ELR (cell line): ENCODE results near the gene FOXQ1.
"Not testable (repeated sequence)": the region's sequence is repeated elsewhere in the genome, so short reads cannot be mapped to it uniquely, and the experiment has no call there.

Source experiments
- DNase-seq: peaks from one replicate; pipeline ENCODE4 v3.0.0-alpha.2; 2015; ENCODE audit warnings: low read depth

Gene FOXQ1

DNA sequence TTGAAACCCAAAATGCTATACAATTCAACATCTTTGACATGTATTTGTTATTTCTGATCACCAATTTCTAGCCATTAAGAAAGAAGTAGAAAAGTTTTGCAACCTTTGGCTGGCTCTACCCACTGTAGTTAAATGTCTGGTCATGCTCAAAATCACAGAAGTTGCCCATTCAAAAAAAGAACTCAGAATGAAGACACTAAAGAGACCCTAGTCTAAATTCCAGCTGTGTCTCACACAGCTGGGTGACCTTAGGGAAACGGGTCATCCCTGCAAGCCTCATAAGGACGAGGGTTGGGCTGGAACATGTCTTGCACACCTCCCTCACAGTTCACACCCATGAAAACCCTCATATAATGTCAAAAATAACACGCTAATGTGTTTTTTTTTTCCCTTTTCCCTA is 10.3 kb downstream of the FOXQ1 start:
- no peak for DNase-seq

DNA sequence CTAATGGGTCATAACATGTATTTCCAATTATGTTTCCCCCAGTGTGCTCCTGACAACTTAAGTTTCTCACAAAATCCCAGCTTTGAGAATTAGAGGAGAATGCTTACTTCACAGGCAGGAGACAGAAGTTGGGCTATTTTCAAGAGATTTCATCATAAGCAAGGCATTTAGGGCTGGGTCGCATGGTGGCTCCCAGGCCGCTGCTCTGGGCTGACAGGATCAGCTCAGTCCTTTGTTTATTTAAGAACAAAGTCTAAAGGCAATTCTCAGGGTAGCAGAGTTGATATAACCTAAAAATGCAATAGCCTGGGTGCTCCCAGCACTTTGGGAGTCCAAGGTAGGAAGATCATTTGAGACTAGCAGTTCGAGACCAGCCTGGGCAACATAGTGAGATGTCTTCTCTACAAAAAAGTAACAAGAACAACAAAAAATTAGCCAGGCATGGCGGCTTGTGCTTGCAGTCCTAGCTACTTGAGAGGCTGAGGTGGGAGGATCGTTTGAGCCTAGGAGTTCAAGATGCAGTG is 10.9 kb downstream of the FOXQ1 start:
- DNase-seq, result no peak

DNA sequence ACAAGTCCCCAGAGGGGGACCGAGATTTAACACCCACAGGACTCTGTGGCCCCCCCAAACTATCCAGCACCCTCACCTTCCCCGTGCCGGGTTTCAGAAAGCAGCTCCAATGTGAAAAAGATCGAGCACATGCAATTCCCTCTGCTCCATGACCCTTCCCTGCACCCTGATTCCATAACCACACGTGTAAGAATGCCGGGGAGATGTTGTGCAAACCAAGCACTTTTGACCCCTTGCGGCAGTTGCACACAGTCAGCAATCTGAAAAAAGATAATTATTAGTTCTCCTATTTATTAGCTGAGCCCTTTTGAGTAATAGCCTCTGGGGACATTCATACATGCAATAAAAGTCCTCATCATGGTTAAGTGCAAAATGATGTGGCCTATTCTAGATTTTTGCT is 13.0 kb downstream of the FOXQ1 start:
- peak; percentile 67 for DNase-seq

DNA sequence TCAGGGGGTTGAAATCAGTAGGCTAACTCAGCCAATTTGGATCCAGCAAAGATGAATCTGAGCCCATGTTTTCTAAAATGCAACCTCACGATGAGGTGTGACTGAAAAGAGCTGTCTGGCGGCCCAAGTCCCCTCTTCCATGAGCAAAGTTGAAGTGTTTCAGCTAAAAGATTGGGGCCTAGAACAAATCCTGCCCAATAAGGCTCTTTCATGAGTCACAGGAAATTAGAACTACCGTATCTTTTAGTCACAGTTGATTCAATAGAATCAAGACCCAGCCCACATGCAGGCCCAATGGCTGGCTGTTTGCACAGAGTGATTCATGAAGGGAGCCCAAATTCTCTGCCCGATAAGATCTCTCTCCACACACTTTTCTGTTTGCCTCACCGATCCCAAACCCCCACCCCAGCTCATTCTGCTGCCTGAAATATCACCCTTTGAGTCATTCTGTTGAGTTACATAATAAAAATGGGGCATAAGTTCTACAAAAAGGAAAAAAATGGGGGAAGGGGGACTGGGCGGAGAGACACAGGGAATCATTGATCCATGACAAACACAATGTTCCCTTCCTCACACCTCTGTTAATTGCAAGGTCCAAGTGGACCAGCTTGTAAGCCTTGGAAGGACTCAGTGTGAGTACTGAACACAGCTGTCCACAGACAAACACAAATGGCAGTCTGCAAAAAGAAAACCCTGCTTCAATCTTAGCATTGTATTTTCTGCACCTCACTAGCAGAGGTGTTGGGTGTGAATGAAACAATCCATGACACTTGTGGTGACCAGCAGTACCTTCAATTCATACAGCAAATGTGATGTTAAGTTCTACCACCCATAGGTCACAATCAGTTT is 13.8 kb downstream of the FOXQ1 start:
- DNase-seq, result peak; percentile 99

DNA sequence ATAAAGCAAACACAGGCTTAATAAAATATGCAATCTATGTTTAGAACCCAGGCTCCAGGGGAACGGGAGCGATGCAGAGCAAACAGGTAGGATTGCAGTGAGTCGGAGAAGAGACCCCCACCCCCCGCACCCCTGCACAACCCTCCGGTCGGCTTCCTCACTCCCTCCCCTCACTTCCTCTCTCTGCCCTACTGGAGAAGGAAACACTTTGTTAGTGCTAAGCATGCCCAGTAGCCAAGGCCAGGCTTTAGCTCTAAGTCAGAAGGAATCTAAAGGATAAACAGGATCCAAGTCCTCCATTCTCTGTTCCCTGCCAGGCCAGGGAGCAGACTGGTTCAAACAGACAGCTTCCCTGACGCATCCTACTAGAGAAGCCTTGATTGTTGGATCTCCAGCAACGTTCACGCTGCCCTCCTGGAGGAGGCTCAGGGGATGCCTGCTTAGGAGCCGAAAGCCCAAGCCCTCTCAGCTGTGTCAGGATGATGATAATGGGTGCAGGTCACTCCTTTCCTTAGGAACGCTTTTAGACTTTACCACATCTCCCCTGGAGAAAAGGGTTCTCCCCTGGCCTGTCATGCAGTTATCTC is 14.7 kb downstream of the FOXQ1 start:
- no peak for DNase-seq

DNA sequence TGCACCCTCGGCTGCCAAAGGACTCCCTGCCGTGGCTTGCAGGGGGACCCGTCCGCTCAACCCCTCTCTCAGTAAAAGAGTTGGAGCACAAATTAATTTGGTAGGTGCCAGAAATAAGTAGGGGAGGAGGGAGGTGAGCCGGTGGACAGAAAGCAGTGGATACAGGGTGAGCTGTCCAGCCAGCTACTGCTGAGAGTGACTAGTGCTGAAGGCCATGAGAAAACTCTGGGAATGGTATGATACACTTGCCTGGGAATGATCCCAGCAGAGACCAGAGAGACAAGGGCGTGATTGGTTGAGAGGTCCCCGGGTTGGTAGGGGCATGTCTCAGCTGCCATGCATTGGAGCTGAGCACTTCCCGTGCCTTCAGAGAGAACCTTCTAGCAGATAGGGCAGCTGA is 15.7 kb downstream of the FOXQ1 start:
- DNase-seq, result peak; percentile 41

DNA sequence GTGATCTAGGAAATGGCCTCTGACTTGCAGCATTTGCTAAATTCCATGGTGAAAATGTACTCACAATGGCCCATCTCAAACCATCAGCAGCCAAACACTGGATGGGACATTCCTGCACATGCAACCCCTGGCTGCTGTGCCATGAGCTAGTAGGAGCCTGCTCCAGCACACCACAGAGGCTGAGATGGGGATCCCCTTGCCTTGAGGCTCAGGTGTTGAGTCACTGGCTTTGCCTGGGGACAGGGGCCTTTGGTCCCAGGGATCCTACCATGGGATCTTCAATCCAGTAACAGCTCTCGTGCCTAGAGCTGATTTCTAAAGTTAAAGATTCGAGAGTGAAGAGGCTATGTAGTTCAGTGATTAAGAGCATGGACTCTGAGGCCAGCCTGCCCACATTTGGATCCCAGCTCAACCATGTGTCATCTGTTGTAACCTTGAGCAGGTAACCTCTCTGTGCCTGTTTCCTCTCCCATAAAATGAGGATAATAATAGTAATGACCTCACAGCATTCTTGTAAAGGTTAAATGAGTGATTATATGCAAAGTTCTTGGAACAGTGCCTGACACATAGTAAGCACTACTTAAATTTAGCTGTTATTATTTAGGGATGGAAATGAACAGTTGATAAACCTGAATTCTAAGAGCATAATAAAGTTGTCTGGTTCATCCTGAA is 16.4 kb downstream of the FOXQ1 start:
- DNase-seq, result no peak

DNA sequence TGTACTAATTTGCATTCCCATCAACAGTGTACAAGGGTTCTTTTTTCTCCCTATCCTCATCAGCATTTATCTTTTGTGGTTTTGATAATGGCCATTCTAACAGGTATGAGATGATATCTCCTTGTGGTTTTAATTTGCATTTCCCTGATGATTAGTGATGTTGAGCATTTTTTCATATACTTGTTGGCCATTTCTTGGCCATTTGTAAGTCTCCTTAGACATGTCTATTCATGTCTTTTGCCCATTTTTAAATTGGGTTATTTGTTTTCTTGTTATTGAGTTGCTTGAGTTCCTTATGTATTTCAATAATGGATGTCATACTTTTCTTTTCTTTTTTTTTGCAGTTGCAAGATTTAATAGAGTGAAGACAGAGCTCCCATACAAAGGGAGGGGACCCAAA is 17.8 kb downstream of the FOXQ1 start:
- DNase-seq, result no peak

DNA sequence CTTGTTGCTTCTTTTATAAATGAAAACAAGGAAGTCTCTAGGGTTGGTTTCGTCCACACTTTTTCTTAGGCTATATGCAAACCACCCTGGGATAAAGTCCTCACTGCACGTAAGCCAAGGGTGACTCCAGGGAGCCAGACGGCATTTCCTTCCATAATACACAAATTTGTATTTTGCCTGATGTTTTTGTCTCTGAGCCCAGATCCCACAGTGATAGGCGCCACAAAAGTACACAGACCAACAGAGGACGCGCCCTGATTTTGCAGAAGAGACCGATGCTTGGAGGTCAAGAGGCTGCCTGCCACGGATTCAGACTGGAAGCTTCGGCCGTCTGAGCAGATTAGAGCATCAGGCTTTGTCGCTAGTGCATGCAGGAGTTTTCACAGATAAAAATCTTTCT is 22.8 kb downstream of the FOXQ1 start:
- no peak for DNase-seq

DNA sequence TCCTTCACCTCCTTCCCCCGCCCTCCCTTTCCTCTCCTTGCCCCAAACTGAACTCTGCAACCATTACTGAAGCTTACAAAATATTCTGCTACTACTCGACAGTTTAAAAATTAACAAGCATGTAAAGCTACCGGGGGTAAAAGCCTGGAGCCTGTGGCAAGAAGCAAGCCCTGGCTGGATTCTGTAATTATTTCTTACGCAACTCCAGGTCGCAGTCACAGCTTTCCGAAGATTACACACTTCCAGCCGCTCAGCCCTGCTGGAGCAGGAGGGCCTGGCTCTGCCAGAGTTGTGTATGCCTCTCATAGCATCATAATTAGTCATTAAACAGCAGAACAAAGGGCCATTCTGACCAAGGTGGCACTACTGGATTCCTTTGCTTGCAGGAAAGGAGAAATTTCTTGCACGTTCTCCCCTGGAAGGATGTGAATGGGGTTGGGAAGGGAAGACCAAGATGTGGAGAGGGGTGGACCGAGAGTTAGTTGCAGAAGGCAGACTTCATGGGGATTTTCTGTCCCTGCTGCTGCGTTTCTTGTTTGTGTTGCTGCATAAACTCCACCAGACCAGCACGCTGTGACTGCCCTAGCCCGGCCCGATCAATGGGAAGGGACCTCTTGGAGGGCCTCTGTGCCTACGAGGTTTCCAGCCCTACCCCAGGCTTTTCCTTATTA is 23.6 kb downstream of the FOXQ1 start:
- peak; percentile 93 for DNase-seq

DNA sequence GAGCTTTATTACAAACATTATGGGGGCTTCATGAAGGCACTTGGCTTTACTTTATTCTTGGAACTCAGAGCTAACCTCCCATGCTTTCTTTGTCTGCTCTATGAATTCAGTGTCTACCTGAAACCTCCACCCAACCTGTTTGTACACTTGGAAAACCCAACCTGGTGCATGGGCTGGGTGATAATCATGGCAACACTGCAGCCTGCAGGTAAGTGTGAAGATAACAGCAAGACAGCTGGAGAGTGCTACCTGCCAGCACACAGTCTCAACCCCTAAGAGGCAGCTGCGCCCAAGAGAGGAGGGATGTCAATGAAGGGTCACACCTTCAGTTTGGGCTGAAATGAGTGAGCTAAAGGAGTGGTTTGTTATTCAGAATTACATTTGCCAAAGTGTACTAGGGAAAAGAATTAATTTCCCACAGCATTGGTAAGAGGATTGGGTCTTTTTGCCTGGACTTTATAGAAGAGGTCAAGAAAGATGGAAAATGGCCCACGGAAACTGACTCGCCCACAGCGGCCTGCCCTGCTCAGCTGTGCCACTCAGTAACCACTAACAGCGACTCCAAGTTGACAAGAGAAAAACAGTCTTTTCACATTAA is 24.4 kb downstream of the FOXQ1 start:
- DNase-seq, result peak; percentile 59

DNA sequence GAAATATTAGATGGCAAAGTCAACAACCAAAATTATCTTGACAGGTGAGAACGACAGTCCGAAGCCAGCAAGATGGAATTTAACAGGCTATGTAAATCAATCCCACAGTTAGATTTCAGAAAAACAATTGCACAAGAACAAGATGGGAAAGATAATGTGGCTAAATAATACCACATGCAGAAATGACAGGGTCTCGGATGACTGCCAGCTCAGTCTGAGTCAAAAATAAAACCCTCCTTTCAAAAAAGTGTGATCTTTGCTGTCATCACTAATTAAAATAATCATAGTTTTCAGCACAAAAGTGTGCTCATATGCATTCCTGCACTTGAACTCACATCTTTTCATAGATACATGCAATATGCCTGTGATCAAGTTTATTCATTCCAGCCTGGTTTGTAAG is 25.9 kb downstream of the FOXQ1 start:
- DNase-seq, result no peak

DNA sequence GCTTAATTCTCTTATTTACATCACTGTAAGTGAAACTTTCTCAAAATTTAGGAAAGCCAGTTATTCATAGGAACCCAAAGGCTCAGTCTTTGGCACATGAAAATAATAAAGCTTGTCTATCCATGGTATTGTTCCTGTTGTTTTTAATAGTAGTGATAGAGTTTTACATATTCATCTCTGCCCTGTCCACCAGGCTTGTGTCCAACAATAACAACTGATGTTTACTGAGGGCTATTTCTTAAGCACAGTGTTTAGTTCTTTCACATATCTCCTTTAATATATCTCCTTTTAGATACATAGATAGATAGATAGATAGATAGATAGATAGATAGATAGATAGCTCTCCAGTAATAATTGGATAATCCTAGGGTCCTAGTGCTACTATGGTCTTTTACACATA is 34.2 kb downstream of the FOXQ1 start:
- DNase-seq, result no peak

DNA sequence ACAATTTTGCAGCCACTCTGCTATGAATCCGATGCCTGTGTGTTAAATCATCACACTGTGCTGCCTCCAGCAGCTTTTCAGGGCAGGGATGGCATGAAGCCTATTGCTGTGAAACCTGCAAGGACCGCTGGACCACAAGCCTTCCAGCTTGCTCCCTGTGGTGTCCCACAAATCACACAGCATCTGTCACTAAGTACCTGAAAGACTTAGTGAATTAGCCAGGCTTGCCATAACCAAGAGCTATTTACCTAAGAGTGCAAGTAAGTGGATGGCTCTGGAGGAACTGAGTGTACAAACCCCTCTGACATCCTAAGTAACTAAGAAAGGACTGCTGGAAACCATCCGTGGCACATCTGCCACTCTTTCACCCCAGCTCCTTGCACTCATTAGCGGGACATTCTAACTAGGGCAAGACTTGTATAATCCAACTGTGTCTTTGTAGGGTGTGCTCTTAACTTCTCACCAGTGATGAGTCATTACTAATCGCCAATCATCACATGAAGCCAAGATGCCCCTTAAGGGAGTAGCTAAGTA is 34.7 kb downstream of the FOXQ1 start:
- no peak for DNase-seq

DNA sequence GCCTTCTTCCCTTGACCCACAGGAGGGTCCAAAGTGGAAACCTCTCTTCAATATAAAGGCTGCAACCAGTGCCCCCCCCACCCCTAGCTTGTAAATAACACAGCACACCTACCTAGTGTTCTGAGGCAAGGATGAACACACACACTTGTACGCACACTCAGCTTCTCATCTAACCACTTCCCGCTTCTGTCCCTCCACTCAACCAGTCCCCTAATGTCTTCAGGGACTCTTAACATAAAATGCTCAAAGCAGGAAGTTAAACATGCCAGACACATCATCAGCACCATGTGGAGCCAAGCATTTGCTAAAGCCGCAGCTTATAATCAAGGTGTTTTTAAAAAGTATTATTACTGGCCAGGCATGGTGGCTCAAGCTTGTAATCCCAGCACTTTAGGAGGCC is 35.3 kb downstream of the FOXQ1 start:
- DNase-seq, result no peak

DNA sequence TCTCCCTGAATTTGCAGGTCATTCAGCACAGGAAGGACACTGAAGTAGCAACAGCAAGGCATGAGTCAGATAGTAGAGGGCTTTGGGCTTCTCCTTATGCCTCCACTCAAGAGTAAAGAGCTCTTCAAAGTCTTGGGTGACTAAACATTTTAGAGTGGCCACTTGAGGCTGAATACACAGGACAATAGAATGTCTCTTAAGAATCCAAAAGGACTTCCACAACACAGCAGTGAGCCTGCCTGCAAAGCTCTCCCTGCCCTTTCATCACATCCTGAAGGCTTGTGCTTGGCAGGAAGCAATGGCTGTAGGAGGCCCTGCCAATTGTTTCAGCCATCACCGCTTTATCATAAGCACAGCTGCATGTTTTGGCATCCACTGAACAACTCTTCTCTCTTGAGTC is 36.8 kb downstream of the FOXQ1 start:
- DNase-seq, result no peak

DNA sequence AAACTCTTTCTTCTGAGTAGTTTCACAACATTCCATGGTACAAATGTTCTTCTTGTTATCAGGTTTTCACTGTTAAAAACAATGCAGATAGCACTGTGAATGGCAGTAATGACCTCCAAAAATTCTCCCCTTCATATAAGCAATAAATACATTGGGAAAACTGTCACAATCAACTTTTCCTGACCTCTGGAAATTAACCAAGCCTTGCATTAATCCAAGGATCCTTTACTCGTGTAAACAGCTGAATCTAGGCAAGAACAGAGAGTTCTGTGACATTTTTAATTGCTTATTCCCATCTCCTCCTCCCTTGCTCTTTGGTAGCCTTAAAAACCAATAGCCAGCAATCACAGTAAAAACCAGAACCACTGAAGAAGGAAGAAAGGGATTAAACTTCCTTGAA is 37.8 kb downstream of the FOXQ1 start:
- DNase-seq, result no peak

DNA sequence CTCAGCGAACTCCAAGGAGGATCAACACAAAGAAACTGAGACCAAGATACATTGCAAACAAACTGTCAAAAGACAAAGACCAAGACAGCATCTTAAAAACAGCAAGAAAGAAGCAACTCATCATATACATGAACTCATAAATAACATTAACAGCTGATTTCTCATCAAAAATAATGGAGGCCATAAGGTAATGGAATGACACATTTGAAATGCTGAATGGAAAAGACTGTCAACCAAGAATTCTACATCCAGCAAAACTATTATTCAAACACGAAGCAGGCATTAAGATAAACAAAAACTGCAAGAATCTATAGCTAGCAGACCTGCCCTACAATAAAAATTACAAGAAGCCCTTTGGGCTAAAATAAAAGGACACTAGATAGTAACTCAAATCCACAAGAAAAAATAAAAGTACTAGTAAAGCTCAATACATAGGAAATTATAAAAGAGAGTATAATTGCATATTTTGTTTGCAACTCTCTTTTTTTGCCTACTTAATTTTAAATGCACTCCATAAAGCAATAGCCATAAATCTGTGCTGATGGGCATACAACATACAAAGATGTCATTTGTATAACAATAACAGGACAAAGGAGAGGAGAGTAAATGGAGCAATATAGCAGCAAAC is 39.6 kb downstream of the FOXQ1 start:
- no peak for DNase-seq

DNA sequence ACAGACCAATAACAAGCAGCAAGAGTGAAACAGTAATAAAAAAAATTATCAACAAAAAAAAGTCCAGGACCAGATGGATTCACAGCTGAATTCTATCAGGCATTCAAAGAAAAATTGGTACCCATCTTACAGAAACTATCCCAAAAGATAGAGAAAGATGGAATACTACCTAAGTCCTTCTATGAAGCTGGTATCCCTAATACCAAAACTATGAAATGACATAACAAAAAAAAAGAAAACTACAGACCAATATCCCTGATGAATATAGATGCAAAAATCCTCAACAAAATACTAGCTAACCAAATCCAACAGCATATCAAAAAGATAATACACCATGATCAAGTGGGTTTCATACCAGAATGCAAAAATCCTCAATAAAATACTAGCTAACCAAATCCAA is 43.2 kb downstream of the FOXQ1 start:
- not testable (repeated sequence) for DNase-seq

DNA sequence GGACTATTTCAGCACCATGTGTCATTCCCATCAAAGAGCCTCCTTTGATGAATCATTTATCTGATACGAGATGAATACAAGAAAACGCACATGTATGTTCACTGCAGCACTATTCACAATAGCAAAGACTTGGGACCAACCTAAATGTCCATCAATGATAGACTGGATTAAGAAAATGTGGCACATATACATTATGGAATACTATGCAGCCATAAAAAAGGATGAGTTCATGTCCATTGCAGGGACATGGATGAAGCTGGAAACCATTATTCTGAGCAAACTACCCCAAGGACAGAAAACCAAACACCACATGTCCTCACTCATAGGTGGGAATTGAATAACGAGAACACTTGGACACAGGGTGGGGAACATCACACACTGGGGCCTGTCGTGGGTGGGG is 49.8 kb downstream of the FOXQ1 start:
- not testable (repeated sequence) for DNase-seq

DNA sequence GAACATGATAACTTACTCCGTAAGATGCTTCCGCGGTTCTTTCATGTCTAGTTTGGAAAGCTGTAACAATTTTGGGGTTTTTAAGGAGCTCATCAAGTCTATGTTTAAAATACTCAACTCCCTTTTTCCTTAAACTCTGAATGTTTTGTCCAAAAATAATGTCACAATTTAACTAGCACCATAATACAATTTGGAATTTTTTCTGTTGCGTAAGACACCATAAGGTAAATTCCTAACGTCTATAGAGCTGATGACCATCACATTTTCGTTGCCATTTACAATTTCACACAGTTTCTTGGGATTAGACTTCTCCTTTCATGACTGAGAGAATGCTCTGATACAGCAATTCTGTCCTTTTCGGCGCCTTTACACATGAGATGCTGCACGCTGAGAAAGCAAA is 50.7 kb downstream of the FOXQ1 start:
- no peak for DNase-seq
